ENCODE data around the gene GRIK1.
"Not testable (repeated sequence)": the region's sequence is repeated elsewhere in the genome, so short reads cannot be mapped to it uniquely, and the experiment has no call there.

GRIK1 gene

GRCh38 chr21:29939924-29940275, at the start of gene GRIK1:
Gene GRIK1 (minus strand): TSS chr21:29939996.
- DNase-seq: peak in 1 of 14 donors; percentile 25

GRCh38 chr21:29987762-29988161, 48.0 kb upstream of the GRIK1 start:
- DNase-seq: no peak

- DNase-seq: no peak
Measured at GRCh38 chr21:29985866-29986265, 46.1 kb upstream of the GRIK1 start.

- DNase-seq: no peak
Measured at GRCh38 chr21:29979043-29979442, 39.2 kb upstream of the GRIK1 start.

- DNase-seq: no peak
Measured at GRCh38 chr21:29975776-29976175, 36.0 kb upstream of the GRIK1 start.

- DNase-seq: no peak
Measured at GRCh38 chr21:29973258-29973657, 33.5 kb upstream of the GRIK1 start.

- no peak for DNase-seq
Measured at GRCh38 chr21:29961291-29962027, 21.7 kb upstream of the GRIK1 start.

GRCh38 chr21:29958551-29958950, 18.8 kb upstream of the GRIK1 start:
- no peak for DNase-seq

GRCh38 chr21:29958035-29958434, 18.2 kb upstream of the GRIK1 start:
- not testable (repeated sequence) for DNase-seq

- no peak for DNase-seq
Measured at GRCh38 chr21:29953690-29954089, 13.9 kb upstream of the GRIK1 start.

GRCh38 chr21:29953072-29953471, 13.3 kb upstream of the GRIK1 start:
- no peak for DNase-seq

- no peak for DNase-seq
Measured at GRCh38 chr21:29951911-29952310, 12.1 kb upstream of the GRIK1 start.

- no peak for DNase-seq
Measured at GRCh38 chr21:29949991-29950390, 10.2 kb upstream of the GRIK1 start.

- no peak for DNase-seq
Measured at GRCh38 chr21:29947119-29947518, 7.3 kb upstream of the GRIK1 start.

GRCh38 chr21:29943885-29944284, 4.1 kb upstream of the GRIK1 start:
- DNase-seq: no peak

- DNase-seq: no peak
Measured at GRCh38 chr21:29942034-29942433, 2.2 kb upstream of the GRIK1 start.

GRCh38 chr21:29940991-29941390, 1.2 kb upstream of the GRIK1 start:
- DNase-seq: no peak

- no peak for DNase-seq
Measured at GRCh38 chr21:29940361-29940760, 565 bp upstream of the GRIK1 start.

- peak in 3 of 14 donors; percentile 17 to 29 (median 25) for DNase-seq
Measured at GRCh38 chr21:29939104-29939923, 482 bp downstream of the GRIK1 start.

GRCh38 chr21:29938776-29939103, 1.1 kb downstream of the GRIK1 start:
- DNase-seq: no peak

GRCh38 chr21:29933088-29933487, 6.7 kb downstream of the GRIK1 start:
- no peak for DNase-seq

GRCh38 chr21:29928537-29928936, 11.3 kb downstream of the GRIK1 start:
- DNase-seq: no peak

- no peak for DNase-seq
Measured at GRCh38 chr21:29920938-29921337, 18.9 kb downstream of the GRIK1 start.

GRCh38 chr21:29914326-29914725, 25.5 kb downstream of the GRIK1 start:
- no peak for DNase-seq

Measured in C1 segment of cervical spinal cord (tissue), 14 donors.